HL-60/S4 treated with retinoic acid at 250 ng/mL for 4 days and 3 days (cell line): Measurements from ENCODE around the gene TAF11L9.
"Not testable (repeated sequence)": the region's sequence is repeated elsewhere in the genome, so short reads cannot be mapped to it uniquely, and the experiment has no call there.

Source experiments
- in situ Hi-C: fragments of 300-500 bp; cut with MboI; formaldehyde crosslinking; loops from 2 replicates; pipeline ENCODE4 v1.7.0; 2022; ENCODE audit warnings: low sequenced_read_pairs

Gene TAF11L9

GRCh38 chr5:17594255-17594654 is at the start of gene TAF11L9:
Gene TAF11L9, minus strand, starts transcription at chr5:17594394.
- in situ Hi-C loops, result not testable (repeated sequence)

GRCh38 chr5:17634160-17634559 is 40.0 kb upstream of the TAF11L9 start, which contains the start of gene TAF11L14:
Gene TAF11L14, plus strand, starts transcription at chr5:17634460.
- in situ Hi-C loops, result no loop called here

- in situ Hi-C loops, result not testable (repeated sequence)
Measured at GRCh38 chr5:17631788-17632187, 37.6 kb upstream of the TAF11L9 start, which contains the start of gene TAF11L13. Gene TAF11L13, plus strand, starts transcription at chr5:17632088.

GRCh38 chr5:17625686-17626085 is 31.5 kb upstream of the TAF11L9 start:
- in situ Hi-C loops, result no loop called here

GRCh38 chr5:17620627-17621026 is 26.4 kb upstream of the TAF11L9 start:
- in situ Hi-C loops, result no loop called here

- in situ Hi-C loops, result no loop called here
Measured at GRCh38 chr5:17619354-17619753, 25.2 kb upstream of the TAF11L9 start.

GRCh38 chr5:17614872-17615605 is 20.8 kb upstream of the TAF11L9 start:
- in situ Hi-C loops, result no loop called here

GRCh38 chr5:17610092-17610491 is 15.9 kb upstream of the TAF11L9 start, which contains the start of gene TAF11L12:
Gene TAF11L12, plus strand, starts transcription at chr5:17610392.
- in situ Hi-C loops, result not testable (repeated sequence)

GRCh38 chr5:17607461-17607860 is 13.3 kb upstream of the TAF11L9 start:
- in situ Hi-C loops, result not testable (repeated sequence)

- in situ Hi-C loops, result no loop called here
Measured at GRCh38 chr5:17604951-17605350, 10.8 kb upstream of the TAF11L9 start.

- in situ Hi-C loops, result not testable (repeated sequence)
Measured at GRCh38 chr5:17603880-17604279, 9.7 kb upstream of the TAF11L9 start, which contains the start of gene TAF11L11. Gene TAF11L11, plus strand, starts transcription at chr5:17604183.

GRCh38 chr5:17597728-17598127 is 3.5 kb upstream of the TAF11L9 start, which contains the start of gene TAF11L10:
Gene TAF11L10, minus strand, starts transcription at chr5:17597828.
- in situ Hi-C loops, result not testable (repeated sequence)

GRCh38 chr5:17590860-17591259 is 3.3 kb downstream of the TAF11L9 start, which contains the start of gene TAF11L8:
Gene TAF11L8, minus strand, starts transcription at chr5:17590960.
- in situ Hi-C loops, result not testable (repeated sequence)

GRCh38 chr5:17585658-17586057 is 8.5 kb downstream of the TAF11L9 start, which contains the start of gene TAF11L7:
Gene TAF11L7, minus strand, starts transcription at chr5:17585758.
- in situ Hi-C loops, result not testable (repeated sequence)
